ENCODE data around the gene CASP8.
"Not testable (repeated sequence)": the region's sequence is repeated elsewhere in the genome, so short reads cannot be mapped to it uniquely, and the experiment has no call there.

CASP8 gene

GRCh38 chr2:201276511-201276910 lies 16.2 kb downstream of the CASP8 start:
- no peak for TF ChIP-seq CTCF (IDR thresholded peaks at IDR 0.05; ENCODE audit: control insufficient read depth, extremely low read depth, insufficient read depth)
- DNase-seq (ENCODE audit: low read depth), result no peak
- H3K4me3 ChIP-seq (ENCODE audit: low read depth, low read length), result no peak overlapping the region

- no peak overlapping the region for H3K4me3 ChIP-seq (ENCODE audit: low read depth, low read length)
- no peak for DNase-seq (ENCODE audit: low read depth)
- TF ChIP-seq CTCF (IDR thresholded peaks at IDR 0.05; ENCODE audit: control insufficient read depth, extremely low read depth, insufficient read depth), result no peak
Observed at GRCh38 chr2:201279079-201279478, 18.7 kb downstream of the CASP8 start.

GRCh38 chr2:201280191-201281040 lies 20.1 kb downstream of the CASP8 start:
- no peak overlapping the region for H3K4me3 ChIP-seq (ENCODE audit: low read depth, low read length)
- no peak for DNase-seq (ENCODE audit: low read depth)
- TF ChIP-seq CTCF (IDR thresholded peaks at IDR 0.05; ENCODE audit: control insufficient read depth, extremely low read depth, insufficient read depth), result no peak

DNA sequence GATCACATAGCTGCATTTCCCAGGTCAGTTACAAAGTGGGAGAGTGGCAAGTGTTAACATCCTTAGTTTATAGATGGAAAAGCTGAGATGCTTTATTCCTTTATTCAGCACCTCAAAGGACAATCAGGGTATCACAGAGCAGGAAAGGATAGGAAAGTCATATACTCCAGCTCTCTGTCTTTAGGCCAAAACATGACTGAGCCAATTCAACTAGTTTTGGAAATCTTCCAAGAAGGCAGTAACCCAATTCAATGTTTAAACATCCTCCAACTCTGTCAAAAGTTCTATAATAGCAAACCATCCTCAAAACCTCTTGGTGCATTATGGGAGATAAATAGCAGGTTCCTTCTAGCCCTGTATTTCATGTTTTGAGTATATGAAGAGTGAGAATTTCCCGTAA lies 25.2 kb downstream of the CASP8 start:
- no peak for DNase-seq (ENCODE audit: low read depth)
- no peak for TF ChIP-seq CTCF (IDR thresholded peaks at IDR 0.05; ENCODE audit: control insufficient read depth, extremely low read depth, insufficient read depth)
- no peak overlapping the region for H3K4me3 ChIP-seq (ENCODE audit: low read depth, low read length)

DNA sequence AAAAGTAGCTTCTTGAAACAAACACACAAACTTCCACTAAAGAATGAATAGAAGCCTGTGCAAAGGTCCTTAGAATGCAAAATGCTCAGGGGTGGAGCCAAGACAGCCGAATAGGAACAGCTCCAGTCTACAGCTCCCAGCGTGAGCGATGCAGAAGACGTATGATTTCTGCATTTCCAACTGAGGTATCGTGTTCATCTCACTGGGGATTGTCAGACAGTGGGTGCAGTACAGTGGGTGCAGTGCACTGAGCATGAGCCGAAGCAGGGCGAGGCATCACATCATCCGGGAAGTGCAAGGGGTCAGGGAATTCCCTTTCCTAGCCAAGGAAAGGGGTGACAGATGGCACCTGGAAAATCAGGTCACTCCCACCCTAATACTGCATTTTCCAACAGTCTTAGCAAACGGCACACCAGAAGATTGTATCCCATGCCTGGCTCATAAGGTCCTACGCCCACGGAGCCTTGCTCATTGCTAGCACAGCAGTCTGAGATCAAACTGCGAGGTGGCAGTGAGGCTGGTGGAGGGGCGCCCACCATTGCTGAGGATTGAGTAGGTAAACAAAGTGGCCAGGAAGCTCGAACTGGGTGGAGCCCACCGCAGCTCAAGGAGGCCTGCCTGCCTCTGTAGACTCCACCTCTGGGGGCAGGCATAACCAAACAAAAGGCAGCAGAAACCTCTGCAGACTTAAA lies 30.3 kb downstream of the CASP8 start:
- DNase-seq (ENCODE audit: low read depth); H3K4me3 ChIP-seq (ENCODE audit: low read depth, low read length): not testable (repeated sequence)

GRCh38 chr2:201298462-201299052 lies 38.2 kb downstream of the CASP8 start:
- peak; percentile 4 for DNase-seq (ENCODE audit: low read depth)
- no peak overlapping the region for H3K4me3 ChIP-seq (ENCODE audit: low read depth, low read length)
- no peak for TF ChIP-seq CTCF (IDR thresholded peaks at IDR 0.05; ENCODE audit: control insufficient read depth, extremely low read depth, insufficient read depth)

GRCh38 chr2:201299929-201300328 lies 39.6 kb downstream of the CASP8 start:
- not testable (repeated sequence) for H3K4me3 ChIP-seq (ENCODE audit: low read depth, low read length); DNase-seq (ENCODE audit: low read depth)

Data from LNCaP clone FGC (cell line).